ENCODE data around the gene WNK2.

WNK2 gene

DNA sequence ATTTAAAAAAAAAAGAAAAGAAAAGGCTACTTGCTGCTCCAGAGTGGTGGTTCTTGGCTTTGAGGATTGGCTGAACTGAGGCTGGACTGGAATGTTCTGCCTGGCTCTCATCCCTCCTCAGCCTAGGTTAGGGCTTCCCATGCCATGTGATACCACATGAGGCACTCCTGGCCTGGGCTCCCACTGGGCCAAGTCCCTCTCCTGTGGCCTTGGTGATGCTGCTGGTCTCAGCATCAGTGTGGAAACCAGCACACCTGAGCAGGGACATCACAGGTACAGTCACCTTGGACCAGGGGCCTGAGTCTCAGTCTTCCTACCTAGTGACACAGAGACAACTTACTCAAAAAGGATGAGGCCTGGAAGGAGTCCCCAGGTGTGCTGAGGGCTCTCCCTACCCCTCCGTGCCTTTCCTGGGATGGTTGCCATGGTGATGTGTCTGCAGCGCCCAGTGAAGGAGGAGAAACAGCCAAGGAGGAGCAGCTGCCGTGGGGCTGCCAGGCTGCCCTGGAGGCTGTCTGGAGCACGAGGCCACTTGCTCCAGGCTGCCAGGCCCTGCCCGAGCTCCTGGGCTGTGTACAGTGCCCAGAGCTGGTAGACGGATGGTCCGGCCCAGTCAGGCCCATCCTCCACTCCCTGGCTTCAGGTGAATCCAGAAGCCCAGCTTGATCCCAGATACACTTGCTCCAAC lies 71.0 kb downstream of the WNK2 start:
- DNase-seq: peak in 1 of 2 donors; percentile 53
- H3K27ac ChIP-seq: no peak overlapping the region
- TF ChIP-seq, protein P1, sequence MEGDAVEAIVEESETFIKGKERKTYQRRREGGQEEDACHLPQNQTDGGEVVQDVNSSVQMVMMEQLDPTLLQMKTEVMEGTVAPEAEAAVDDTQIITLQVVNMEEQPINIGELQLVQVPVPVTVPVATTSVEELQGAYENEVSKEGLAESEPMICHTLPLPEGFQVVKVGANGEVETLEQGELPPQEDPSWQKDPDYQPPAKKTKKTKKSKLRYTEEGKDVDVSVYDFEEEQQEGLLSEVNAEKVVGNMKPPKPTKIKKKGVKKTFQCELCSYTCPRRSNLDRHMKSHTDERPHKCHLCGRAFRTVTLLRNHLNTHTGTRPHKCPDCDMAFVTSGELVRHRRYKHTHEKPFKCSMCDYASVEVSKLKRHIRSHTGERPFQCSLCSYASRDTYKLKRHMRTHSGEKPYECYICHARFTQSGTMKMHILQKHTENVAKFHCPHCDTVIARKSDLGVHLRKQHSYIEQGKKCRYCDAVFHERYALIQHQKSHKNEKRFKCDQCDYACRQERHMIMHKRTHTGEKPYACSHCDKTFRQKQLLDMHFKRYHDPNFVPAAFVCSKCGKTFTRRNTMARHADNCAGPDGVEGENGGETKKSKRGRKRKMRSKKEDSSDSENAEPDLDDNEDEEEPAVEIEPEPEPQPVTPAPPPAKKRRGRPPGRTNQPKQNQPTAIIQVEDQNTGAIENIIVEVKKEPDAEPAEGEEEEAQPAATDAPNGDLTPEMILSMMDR (IDR thresholded peaks at IDR 0.05): no peak
- H3K4me1 ChIP-seq: no peaks in the 10 kb centered on the region
- no peaks in the 10 kb centered on the region for H3K27me3 ChIP-seq
- H3K9me3 ChIP-seq: no peaks in the 10 kb centered on the region
- intact Hi-C loops (cut with DNase I; ENCODE audit: low total_unique reads): no loop called here
- no peak overlapping the region for H3K4me3 ChIP-seq
- H3K36me3 ChIP-seq: no peaks in the 10 kb centered on the region

DNA sequence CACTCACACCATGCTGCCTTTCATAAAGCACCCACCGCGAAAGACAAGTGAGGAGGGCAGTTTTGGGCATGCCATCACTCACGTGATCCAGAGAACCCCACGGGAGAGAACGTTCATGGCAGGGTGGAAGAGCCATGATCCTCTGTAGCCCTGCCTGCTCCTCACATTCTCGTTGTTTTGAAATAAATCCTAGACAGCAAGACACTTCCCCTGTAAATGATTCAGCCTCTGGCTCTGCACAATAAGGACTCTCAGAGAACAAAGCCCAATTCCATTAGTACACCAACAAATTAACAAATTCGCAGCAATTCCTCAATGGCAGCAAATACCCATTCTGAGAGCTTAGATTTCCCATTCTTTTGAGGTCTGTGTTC lies 71.5 kb downstream of the WNK2 start:
- H3K36me3 ChIP-seq: no peaks in the 10 kb centered on the region
- TF ChIP-seq, protein P1 (IDR thresholded peaks at IDR 0.05): no peak

DNA sequence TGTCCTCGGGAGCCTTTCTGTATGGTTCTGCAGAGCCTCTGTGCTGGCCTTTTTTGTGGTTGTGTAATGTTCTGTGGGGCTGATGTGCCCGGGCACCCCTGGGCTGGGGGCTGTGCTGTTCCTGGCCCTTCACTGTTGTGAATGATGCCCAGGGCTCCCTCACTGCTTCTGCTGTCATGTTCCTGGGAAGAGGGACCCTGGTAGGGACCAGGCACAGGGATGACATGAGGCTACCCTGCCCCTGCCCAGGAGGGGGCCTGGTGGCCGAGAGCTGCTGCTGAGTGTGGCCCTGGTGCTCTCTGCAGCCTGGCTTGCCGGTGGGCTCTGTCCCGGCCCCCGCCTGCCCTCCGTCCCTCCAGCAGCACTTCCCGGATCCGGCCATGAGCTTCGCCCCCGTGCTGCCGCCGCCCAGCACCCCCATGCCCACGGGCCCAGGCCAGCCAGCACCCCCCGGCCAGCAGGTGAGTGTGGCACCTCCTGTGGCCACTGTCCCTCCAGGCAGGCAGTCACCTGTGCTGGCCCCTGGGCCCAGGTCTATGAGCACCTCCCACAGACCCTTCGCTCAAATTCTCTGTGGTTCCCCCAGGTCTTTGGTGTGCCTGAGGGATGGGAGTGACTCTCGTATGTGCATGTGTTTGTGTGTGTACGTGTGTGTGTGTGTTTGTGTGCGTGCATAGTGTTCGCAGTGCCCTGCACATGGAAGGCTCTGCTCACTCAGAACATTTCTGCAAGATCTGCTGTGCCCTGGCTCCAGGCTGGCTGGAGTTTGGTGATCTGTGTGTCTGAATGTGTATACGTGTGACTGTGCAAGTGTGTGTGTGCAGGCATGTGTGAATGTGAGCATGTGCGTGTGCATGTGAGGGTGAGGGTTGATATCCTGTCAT lies 72.3 kb downstream of the WNK2 start:
- Histone ChIP-seq H3K27me3 (no peaks in the 10 kb centered on the region), H3K27ac (no peak overlapping the region), H3K36me3 (no peaks in the 10 kb centered on the region), H3K4me1 (no peaks in the 10 kb centered on the region), H3K9me3 (no peaks in the 10 kb centered on the region), H3K4me3 (no peak overlapping the region)
- intact Hi-C loops (cut with DNase I; ENCODE audit: low total_unique reads): no loop called here
- TF ChIP-seq, protein P1 (IDR thresholded peaks at IDR 0.05): no peak
- DNase-seq: peak; percentile 8 to 38

More for the DNA sequence above, 71.5 kb downstream of the WNK2 start:
- DNase-seq: peak in 1 of 2 donors; percentile 14
- no peaks in the 10 kb centered on the region for H3K27me3 ChIP-seq
- H3K4me3 ChIP-seq: no peak overlapping the region
- H3K9me3 ChIP-seq: no peaks in the 10 kb centered on the region
- intact Hi-C loops (cut with DNase I; ENCODE audit: low total_unique reads): no loop called here
- H3K27ac ChIP-seq: no peak overlapping the region
- H3K4me1 ChIP-seq: no peaks in the 10 kb centered on the region

DNA sequence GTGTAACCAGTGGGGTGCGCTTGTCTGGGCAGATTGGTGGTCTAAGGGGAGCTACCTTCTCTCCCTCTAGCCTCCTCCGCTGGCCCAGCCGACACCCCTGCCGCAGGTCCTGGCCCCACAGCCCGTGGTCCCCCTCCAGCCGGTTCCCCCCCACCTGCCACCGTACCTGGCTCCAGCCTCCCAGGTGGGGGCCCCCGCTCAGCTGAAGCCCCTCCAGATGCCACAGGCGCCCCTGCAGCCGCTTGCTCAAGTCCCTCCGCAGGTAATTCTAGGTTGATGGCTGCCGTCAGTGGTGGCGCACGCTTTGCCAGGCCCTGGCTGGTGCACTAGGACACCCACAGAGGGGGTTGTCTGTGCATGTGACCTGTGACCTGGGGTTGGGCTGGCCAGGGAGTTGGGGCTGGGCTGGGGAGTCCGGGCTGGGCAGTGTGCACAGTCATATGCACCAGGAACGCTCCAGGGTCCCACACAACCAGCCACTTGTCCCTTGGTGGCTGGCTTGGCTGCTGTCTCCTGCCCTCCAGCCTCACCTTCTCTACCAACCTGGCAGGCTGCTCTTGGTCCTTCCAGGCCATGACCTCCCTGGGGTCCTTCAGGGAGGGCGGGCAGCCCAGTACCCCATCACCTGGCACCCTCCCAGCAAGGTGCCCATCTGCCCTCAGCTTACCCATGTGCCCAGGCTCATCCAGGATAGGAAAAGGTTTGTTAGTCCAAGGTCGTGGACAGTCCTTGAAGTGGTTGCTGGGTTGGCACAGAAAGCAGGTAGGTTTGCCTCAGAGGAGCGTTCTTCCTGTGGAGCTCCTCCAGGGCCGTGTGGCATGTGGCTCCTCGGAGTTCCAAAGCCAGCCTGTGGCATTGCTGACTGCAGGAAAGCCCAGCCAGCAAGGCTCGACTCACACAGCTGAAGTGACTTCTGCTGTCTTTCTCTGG lies 73.2 kb downstream of the WNK2 start:
- no peak overlapping the region for H3K27ac ChIP-seq

More for the DNA sequence above, 73.2 kb downstream of the WNK2 start:
- no peaks in the 10 kb centered on the region for H3K36me3 ChIP-seq
- H3K4me1 ChIP-seq: no peaks in the 10 kb centered on the region
- TF ChIP-seq, protein P1 (IDR thresholded peaks at IDR 0.05): no peak
- no peaks in the 10 kb centered on the region for H3K9me3 ChIP-seq
- H3K4me3 ChIP-seq: no peak overlapping the region
- intact Hi-C loops (cut with DNase I; ENCODE audit: low total_unique reads): no loop called here
- H3K27me3 ChIP-seq: no peaks in the 10 kb centered on the region
- DNase-seq: peak; percentile 9 to 61
